Endothelial cell of hepatic sinusoid (primary cell): Measurements from ENCODE around the gene KIF17.

ENCODE experiments used
- in situ Hi-C: cut with HindIII; loops from 2 replicates; pipeline ENCODE4 v1.10.0; 2017; ENCODE audit warnings: low sequenced_read_pairs

Gene KIF17

DNA sequence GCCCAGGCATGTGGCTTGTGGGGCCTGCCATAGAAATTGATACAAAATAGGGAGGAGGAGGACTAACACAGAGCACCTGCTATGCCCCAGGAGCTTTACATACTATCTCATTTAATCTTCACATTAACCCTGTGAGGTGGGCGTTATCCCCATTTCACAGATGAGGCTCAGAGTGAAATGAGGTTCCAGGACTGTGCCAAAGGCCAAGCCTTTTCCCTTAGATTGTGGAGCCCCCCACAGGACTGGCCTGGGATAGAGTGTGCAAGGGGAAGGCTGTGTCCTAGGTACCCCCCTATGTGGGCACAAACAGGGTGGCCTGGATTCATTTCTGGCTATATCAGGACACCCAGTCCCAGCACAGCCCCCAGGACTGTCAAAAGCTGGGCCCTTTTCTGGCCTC, 54.4 kb downstream of the KIF17 start:
- in situ Hi-C loops, result no loop called here

DNA sequence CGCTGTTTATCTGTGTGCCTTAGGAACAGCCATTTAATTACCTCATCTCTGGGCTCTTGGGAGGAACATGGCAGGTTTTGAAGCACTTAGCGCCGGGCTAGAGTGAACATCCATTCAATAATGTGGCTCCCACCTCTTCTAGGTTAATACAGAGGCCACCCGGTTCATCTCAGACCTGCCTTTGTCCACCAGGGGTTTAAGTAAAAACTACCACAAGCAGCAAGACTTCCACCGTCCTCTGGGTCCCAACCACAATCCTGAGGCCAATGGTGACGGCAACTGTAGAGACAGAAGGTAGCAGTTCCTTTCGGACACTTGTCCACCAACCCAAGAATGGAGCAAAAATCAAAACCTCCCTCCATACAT, 55.7 kb downstream of the KIF17 start:
- in situ Hi-C loops, result no loop called here

DNA sequence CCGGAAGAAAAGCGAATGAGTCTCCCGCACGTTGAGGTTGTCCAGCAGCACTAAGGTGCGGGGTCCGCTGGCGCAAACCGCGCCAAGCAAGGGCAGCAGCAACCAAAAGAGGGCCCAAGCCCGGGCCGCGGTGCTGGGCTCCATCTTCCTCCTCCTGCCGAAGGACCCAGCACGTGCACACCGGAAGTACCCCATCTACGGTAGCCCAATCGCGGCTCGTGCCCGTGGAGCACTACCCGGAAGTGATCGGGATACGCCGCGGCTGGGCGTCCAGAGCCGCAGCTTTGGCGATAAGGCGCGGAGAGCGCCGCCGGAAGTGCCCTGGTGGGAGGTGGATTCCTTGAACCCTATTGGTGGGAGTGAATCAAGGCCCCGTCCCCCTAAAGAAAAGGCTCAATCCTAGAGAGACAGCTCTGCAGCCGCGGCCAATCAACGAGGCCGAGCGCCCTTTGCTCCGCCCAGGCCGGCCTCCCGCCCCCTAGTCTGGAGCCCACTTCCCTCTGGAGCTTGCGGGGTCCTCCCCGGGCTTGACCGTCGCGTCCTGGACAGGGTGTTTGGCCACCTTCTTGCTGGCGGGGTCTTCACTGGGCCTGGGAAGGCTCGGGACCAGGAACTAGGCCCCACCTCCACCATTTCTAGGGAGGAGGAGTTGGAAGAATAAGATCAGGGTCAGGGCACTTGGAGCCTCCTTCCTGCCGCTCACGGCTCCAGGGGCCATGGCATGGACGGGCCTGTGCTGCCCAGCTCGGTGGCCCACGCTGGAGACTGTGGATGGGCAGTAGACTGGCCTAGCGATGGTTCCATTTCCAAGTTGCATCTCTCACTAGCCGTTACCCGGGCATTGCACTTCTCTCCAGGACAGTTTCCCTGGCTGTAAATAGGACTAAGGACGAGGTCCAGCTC, 56.3 kb downstream of the KIF17 start, which contains the start of gene DDOST:
TSS of gene DDOST (minus strand) at position 163 of the 903 bp plus-strand sequence. CDS start at position 144, 19 bp downstream.
- in situ Hi-C loops, result no loop called here

GRCh38 chr1:20660847-20661206, 57.0 kb downstream of the KIF17 start:
- in situ Hi-C loops, result no loop called here

GRCh38 chr1:20660363-20660762, 57.4 kb downstream of the KIF17 start:
- in situ Hi-C loops, result no loop called here

- in situ Hi-C loops, result no loop called here
Observed at GRCh38 chr1:20658166-20658915, 59.5 kb downstream of the KIF17 start.

- in situ Hi-C loops, result no loop called here
Observed at GRCh38 chr1:20657024-20657423, 60.8 kb downstream of the KIF17 start.

DNA sequence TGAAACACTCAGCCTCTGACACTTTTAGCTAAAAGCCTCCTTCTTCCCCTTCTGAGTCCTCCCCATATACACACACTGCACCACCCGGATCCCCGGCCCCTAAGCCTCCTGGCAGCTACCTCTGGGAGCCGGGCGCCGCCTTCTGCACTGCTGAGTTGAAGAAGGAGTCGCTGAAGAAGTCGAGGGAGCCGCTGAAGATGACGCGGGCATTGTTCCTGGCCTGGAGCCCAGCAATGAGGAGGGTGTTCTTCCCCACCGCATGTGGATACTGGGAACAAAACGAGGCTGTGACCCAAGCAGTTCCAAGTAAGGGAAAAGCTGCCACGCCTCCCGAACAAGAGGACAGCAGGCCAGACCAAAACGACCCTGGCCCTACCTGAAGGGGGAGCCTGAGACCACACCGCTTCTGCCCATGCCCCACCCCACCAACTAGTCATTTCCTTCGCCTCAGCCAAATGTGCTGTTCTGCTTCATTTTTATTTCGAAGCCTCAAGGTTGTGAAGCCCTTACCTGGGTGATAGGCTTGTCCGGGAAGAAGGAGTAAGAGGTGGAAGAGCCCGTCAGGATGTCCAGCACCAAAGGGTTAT, 63.6 kb downstream of the KIF17 start:
- in situ Hi-C loops, result no loop called here

GRCh38 chr1:20652300-20652699, 65.5 kb downstream of the KIF17 start:
- in situ Hi-C loops, result no loop called here

DNA sequence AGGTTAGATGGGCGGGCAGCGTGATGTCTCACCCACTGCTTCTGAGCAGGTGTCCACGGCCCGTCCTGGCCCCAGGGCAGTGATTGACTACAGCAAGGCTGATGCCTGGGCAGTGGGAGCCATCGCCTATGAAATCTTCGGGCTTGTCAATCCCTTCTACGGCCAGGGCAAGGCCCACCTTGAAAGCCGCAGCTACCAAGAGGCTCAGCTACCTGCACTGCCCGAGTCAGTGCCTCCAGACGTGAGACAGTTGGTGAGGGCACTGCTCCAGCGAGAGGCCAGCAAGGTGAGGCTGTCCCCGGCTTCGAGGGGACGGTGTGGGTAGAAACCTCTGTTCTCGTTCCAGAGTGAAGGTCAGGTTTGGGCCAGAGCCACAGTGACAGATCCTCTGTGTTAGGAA, 68.9 kb downstream of the KIF17 start:
- in situ Hi-C loops, result no loop called here

DNA sequence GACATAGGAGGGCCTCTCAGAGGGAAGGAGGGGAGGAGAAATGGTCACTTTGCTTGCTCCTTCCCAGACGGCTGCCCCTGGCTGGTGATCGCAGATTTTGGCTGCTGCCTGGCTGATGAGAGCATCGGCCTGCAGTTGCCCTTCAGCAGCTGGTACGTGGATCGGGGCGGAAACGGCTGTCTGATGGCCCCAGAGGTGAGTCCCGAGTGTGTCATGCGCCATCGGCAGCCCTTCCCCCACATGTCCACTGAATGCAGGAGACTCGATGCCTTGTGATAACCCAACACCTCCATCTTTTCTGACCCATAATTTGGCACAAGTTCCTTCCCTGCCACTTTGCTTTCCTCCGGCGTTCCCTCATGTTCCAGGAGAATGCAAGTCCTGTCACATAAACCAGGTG, 69.4 kb downstream of the KIF17 start:
- in situ Hi-C loops, result no loop called here

DNA sequence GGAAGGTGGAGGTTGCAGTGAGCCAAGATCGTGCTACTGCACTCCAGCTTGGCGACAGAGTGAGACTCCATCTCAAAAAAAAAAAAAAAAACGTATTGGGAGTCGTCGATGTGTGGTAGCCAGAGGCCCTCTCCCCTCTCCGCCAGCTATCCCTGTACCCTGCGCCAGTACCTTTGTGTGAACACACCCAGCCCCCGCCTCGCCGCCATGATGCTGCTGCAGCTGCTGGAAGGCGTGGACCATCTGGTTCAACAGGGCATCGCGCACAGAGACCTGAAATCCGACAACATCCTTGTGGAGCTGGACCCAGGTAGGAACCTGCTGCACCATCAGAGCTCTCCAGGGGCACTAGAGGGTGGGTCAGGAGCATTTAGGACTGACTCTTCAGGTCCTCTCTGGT, 72.4 kb downstream of the KIF17 start:
- in situ Hi-C loops, result no loop called here

DNA sequence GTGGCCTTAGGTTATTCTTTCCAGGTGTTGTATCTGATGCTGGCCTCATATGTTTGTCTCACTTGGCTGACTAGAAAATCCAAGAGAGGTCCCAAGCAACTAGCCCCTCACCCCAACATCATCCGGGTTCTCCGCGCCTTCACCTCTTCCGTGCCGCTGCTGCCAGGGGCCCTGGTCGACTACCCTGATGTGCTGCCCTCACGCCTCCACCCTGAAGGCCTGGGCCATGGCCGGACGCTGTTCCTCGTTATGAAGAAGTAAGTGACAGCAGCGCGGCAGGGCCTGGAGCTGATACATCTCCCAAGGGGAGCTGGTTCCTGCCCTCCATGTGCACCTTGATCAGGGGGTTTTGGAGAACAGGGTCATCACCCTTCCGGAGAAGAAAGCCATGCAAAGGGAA, 73.4 kb downstream of the KIF17 start:
- in situ Hi-C loops, result loop anchor here (5.0 kb wide), 1 partner anchor 62 kb away; no protein-coding TSS in a partner anchor

- in situ Hi-C loops, result loop anchor here (5.0 kb wide), 1 partner anchor 61 kb away; no protein-coding TSS in a partner anchor
Observed at GRCh38 chr1:20643080-20643479, 74.7 kb downstream of the KIF17 start.

DNA sequence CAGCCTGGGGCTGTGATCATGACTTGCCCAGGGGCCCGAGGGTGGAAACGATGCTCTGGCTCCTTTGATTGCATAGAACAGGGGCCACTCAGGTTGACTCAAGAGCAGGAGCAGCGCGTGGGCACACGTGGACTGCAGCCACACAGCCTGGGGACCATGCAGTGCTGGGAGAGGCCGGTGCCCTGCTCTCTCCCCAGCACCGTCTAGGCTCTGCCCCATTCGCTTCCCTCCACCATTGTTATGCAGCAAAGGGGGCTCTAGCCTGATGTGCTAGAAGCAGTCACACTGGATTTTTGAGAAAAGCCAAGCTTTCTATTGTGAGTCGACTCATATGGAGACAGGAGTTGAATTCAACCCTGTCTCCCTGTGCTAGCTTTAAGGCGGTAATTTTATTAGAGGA, 75.8 kb downstream of the KIF17 start:
- in situ Hi-C loops, result loop anchor here (5.0 kb wide), 1 partner anchor 60 kb away; no protein-coding TSS in a partner anchor

- in situ Hi-C loops, result loop anchor here (5.0 kb wide), 1 partner anchor 58 kb away; no protein-coding TSS in a partner anchor
Observed at GRCh38 chr1:20640183-20640597, 77.6 kb downstream of the KIF17 start.

DNA sequence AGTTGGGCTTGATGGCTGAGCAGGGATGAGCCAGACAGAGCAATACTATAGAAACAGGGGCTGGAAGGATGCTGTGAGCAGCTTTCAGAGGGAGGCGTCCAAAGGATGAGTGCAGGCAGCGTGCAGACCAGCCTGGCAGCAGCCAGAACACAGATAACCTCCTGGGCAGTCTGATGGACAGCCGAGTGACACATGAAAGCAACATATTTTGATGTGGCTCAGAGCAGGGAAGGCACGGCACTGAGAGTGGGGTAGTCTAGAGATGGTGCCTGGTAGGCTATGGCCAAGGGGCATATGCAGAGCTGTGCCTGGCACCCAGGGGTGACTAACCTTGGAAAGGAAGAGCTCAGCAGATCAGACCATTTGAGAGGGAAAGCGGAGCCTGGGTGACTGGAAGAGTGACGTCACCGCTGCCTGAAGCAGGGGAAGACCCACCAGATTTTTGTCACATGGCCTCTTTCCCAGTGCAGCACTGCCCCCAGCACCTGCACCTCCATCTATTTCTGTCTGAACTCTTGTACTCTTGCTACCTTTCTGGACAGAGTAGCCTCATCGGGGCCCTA, 80.9 kb downstream of the KIF17 start:
- in situ Hi-C loops, result no loop called here

DNA sequence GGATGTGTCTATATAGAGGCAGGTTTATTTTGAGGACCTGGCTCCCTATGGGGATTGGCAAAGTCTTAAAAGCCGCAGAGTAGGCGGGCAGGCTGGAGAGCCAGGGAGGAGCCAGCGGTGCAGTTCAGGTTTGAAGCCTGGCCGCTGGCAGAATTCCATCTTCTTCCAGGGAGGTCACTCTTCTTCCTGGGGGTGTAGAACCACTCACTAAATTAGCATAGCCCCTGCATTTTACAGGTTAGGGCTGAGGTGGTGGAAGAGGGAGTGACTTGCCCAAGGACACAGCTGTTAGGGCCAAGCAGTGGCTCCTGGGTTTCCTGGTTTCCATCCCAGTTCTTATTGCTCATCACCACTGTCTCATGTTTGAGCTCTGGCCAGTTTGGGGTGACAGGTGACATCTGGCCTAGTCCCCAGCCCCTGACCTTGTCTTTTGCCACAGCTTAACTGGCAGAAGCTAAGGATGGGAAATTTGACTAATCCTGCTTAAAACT, 83.2 kb downstream of the KIF17 start:
- in situ Hi-C loops, result no loop called here

DNA sequence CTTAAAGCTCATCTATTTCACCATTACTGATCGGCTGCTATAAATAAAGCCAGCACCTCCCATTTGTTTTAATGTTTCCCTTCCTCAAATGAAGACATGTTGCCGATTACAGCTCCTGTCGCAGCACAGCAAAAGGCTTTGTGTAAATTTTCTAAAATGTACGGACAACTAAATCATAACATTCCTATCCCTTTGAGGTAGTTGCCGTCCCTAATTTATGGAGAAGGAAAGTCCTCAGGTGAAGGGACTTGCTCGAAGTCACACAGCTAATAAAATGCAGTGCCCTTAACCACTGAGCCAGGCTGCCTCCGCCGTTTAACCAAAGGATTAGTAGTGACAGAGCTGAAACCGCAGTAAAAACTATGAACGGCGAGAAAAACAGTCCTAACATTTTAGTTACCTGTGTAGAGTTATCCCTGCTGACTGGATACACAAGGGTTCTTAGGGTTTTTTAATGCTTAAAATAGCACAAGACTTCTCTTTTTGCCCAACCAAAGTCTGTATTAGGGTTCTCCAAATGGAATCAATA, 83.7 kb downstream of the KIF17 start:
- in situ Hi-C loops, result no loop called here

DNA sequence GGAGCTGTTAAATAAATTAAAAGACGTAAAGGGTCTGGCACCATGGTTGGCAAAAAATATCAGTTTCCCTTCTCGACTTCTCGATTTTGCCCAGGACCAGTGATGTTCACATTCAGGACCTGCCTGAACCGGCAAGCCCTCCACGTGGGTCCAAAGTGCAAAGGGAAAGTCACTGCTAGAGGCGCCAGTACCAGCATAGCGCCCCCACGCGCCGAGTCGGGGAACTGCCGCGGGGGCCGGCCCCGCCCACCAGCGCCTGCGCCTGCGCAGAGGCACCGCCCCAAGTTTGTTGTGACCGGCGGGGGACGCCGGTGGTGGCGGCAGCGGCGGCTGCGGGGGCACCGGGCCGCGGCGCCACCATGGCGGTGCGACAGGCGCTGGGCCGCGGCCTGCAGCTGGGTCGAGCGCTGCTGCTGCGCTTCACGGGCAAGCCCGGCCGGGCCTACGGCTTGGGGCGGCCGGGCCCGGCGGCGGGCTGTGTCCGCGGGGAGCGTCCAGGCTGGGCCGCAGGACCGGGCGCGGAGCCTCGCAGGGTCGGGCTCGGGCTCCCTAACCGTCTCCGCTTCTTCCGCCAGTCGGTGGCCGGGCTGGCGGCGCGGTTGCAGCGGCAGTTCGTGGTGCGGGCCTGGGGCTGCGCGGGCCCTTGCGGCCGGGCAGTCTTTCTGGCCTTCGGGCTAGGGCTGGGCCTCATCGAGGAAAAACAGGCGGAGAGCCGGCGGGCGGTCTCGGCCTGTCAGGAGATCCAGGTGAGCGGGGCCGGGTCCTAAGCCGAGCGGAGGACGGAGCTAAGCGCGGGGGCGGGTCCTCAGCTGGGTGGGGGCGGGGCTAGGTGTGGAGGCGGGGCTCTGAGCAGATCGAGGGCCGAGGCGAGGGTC, 84.4 kb downstream of the KIF17 start, which contains the start of gene PINK1:
TSS of gene PINK1 (plus strand) at position 269 of the 875 bp plus-strand sequence. CDS start at position 360, 91 bp downstream.
- in situ Hi-C loops, result no loop called here
